ENCODE measurements around the gene INS. TPM values are rescaled to one million over a fixed set of nuclear protein-coding genes. Genes with fewer than 3 reads are reported as not detected.
A peak's percentile ranks its signal among the peaks of the same experiment; 100 is the strongest.

INS gene
- total and polyA plus RNA-seq, 2 of the 13 experiments (the other 11 are each of a cell fraction or from before 2014, with no cell fraction given): not detected

DNA sequence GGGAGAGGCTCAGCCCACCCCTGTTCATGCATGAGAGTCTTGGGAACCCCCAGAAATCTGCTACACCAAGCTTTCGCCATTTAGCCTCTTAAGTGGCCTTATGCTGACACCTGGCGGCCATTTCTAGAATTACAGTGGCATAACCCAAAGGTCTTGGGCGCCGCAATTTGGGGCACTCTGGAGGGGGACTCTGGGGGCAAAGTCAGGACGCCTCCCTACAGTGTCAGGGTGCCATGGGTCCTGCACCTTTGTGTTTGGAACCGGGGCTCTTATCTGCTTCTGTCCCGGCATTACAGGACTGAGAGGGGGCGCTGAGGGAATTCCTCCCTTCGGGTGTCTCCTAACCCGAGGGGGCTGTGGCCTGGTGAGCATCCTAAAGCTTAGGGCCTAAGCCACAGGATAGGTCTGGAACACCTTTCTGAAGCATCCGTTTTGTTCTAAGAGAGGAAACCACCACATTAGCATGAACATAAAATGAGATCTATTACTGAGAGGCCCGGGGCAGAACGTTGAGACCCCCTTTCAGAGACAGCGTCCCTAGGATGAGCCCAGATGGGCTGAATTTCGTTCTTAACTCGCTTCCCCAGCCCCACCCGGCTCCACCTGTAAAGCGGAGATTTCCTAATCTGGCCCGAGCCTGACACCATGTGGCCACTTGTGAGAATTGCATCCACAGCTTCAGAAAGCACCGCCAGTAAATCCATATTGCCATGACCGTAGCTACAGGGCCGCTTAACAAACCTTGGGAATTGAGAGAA, 9.3 kb downstream of the INS start (continued):
- TF ChIP-seq, protein P1, sequence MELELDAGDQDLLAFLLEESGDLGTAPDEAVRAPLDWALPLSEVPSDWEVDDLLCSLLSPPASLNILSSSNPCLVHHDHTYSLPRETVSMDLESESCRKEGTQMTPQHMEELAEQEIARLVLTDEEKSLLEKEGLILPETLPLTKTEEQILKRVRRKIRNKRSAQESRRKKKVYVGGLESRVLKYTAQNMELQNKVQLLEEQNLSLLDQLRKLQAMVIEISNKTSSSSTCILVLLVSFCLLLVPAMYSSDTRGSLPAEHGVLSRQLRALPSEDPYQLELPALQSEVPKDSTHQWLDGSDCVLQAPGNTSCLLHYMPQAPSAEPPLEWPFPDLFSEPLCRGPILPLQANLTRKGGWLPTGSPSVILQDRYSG (CRISPR knock-in tag; IDR thresholded peaks at IDR 0.05): no peak
- TF ChIP-seq, protein P2, sequence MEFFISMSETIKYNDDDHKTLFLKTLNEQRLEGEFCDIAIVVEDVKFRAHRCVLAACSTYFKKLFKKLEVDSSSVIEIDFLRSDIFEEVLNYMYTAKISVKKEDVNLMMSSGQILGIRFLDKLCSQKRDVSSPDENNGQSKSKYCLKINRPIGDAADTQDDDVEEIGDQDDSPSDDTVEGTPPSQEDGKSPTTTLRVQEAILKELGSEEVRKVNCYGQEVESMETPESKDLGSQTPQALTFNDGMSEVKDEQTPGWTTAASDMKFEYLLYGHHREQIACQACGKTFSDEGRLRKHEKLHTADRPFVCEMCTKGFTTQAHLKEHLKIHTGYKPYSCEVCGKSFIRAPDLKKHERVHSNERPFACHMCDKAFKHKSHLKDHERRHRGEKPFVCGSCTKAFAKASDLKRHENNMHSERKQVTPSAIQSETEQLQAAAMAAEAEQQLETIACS (CRISPR knock-in tag; IDR thresholded peaks at IDR 0.05): no peak
- no peak for TF ChIP-seq MIER2 (CRISPR knock-in tag; IDR thresholded peaks at IDR 0.05)
- no peak for TF ChIP-seq NPAS2 (CRISPR knock-in tag; IDR thresholded peaks at IDR 0.05; ENCODE audit: borderline replicate concordance)
- TF ChIP-seq MZF1 (CRISPR knock-in tag; IDR thresholded peaks at IDR 0.05; ENCODE audit: borderline replicate concordance): no peak
- TF ChIP-seq SAP130 (CRISPR knock-in tag; IDR thresholded peaks at IDR 0.05; ENCODE audit: low read depth): no peak
- no peak for TF ChIP-seq MBD4 (IDR thresholded peaks at IDR 0.05; ENCODE audit: borderline replicate concordance, low read length)
- TF ChIP-seq JUN (CRISPR knock-in tag; IDR thresholded peaks at IDR 0.05): no peak
- TF ChIP-seq, protein P3, sequence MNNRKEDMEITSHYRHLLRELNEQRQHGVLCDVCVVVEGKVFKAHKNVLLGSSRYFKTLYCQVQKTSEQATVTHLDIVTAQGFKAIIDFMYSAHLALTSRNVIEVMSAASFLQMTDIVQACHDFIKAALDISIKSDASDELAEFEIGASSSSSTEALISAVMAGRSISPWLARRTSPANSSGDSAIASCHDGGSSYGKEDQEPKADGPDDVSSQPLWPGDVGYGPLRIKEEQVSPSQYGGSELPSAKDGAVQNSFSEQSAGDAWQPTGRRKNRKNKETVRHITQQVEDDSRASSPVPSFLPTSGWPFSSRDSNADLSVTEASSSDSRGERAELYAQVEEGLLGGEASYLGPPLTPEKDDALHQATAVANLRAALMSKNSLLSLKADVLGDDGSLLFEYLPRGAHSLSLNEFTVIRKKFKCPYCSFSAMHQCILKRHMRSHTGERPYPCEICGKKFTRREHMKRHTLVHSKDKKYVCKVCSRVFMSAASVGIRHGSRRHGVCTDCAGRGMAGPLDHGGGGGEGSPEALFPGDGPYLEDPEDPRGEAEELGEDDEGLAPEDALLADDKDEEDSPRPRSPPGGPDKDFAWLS (CRISPR knock-in tag; IDR thresholded peaks at IDR 0.05; ENCODE audit: borderline replicate concordance): no peak
- TF ChIP-seq ZFP1 (CRISPR knock-in tag; IDR thresholded peaks at IDR 0.05): no peak
- TF ChIP-seq HNRNPL (IDR thresholded peaks at IDR 0.05; ENCODE audit: low read depth, low read length): no peak
- TF ChIP-seq, protein P4, sequence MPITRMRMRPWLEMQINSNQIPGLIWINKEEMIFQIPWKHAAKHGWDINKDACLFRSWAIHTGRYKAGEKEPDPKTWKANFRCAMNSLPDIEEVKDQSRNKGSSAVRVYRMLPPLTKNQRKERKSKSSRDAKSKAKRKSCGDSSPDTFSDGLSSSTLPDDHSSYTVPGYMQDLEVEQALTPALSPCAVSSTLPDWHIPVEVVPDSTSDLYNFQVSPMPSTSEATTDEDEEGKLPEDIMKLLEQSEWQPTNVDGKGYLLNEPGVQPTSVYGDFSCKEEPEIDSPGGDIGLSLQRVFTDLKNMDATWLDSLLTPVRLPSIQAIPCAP (CRISPR knock-in tag; IDR thresholded peaks at IDR 0.05; ENCODE audit: low read depth): no peak
- no peak for TF ChIP-seq WIZ (CRISPR knock-in tag; IDR thresholded peaks at IDR 0.05)
- TF ChIP-seq ZNF496 (CRISPR knock-in tag; IDR thresholded peaks at IDR 0.05; ENCODE audit: insufficient replicate concordance): no peak
- peak; percentile 47 for TF ChIP-seq CEBPB (IDR thresholded peaks at IDR 0.05; ENCODE audit: borderline replicate concordance, low read depth, low read length)
- TF ChIP-seq ARNT2 (CRISPR knock-in tag; IDR thresholded peaks at IDR 0.05; ENCODE audit: low read depth): 0 out of 2 replicates have a peak, but pooled peaks have one; percentile 25
- TF ChIP-seq NFYC (CRISPR knock-in tag; IDR thresholded peaks at IDR 0.05): no peak
- TF ChIP-seq ZNF879 (CRISPR knock-in tag; IDR thresholded peaks at IDR 0.05): no peak
- TF ChIP-seq, protein P5, sequence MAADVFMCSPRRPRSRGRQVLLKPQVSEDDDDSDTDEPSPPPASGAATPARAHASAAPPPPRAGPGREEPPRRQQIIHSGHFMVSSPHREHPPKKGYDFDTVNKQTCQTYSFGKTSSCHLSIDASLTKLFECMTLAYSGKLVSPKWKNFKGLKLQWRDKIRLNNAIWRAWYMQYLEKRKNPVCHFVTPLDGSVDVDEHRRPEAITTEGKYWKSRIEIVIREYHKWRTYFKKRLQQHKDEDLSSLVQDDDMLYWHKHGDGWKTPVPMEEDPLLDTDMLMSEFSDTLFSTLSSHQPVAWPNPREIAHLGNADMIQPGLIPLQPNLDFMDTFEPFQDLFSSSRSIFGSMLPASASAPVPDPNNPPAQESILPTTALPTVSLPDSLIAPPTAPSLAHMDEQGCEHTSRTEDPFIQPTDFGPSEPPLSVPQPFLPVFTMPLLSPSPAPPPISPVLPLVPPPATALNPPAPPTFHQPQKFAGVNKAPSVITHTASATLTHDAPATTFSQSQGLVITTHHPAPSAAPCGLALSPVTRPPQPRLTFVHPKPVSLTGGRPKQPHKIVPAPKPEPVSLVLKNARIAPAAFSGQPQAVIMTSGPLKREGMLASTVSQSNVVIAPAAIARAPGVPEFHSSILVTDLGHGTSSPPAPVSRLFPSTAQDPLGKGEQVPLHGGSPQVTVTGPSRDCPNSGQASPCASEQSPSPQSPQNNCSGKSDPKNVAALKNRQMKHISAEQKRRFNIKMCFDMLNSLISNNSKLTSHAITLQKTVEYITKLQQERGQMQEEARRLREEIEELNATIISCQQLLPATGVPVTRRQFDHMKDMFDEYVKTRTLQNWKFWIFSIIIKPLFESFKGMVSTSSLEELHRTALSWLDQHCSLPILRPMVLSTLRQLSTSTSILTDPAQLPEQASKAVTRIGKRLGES (CRISPR knock-in tag; IDR thresholded peaks at IDR 0.05; ENCODE audit: borderline replicate concordance): no peak
- TF ChIP-seq ZNF234 (CRISPR knock-in tag; conservative IDR thresholded peaks at IDR 0.05): no peak
- no peak for TF ChIP-seq NFE2 (CRISPR knock-in tag; IDR thresholded peaks at IDR 0.05)
- no peak for TF ChIP-seq ZNF296 (CRISPR knock-in tag; conservative IDR thresholded peaks at IDR 0.05)
- TF ChIP-seq GABPB1 (CRISPR knock-in tag; IDR thresholded peaks at IDR 0.05): no peak
- no peak for TF ChIP-seq HDAC2 (CRISPR knock-in tag; IDR thresholded peaks at IDR 0.05)

All from HepG2 (cell line).